ENCODE data around the gene GMCL1.

- TF ChIP-seq CTCF (conservative IDR thresholded peaks at IDR 0.05) (no peak), EZH2 (IDR thresholded peaks at IDR 0.05; ENCODE audit: low read depth) (no peak)
Observed at GRCh38 chr2:69848186-69848790, 18.8 kb downstream of the GMCL1 start.

All from PC-9 (cell line).